ENCODE results near the gene CENPP. TPM values are rescaled to one million over a fixed set of nuclear protein-coding genes. Genes with fewer than 3 reads are reported as not detected.
"Not testable (repeated sequence)": the region's sequence is repeated elsewhere in the genome, so short reads cannot be mapped to it uniquely, and the experiment has no call there.

The CENPP gene
- total RNA-seq, 1 donor from 2014 or later: 9.3 TPM

GRCh38 chr9:92590377-92590776, 264.6 kb downstream of the CENPP start:
- no peak for TF ChIP-seq POLR2A (IDR thresholded peaks at IDR 0.05)
- peak in 1 of 2 donors; percentile 77 for TF ChIP-seq POLR2AphosphoS5 (IDR thresholded peaks at IDR 0.05; ENCODE audit: insufficient read depth in 1 of 2, low read depth in 1 of 2)
- no peak for TF ChIP-seq CTCF (IDR thresholded peaks at IDR 0.05)
- Histone ChIP-seq H3K4me3 (no peak overlapping the region), H3K27ac (peak overlapping the region; percentile 62), H3K9me3 (no peaks in the 10 kb centered on the region), H3K27me3 (no peaks in the 10 kb centered on the region), H3K4me1 (peaks cover 24% of the 10 kb centered on the region), H3K36me3 (no peaks in the 10 kb centered on the region)
- intact Hi-C loops (cut with DNase I): no loop called here
- DNase-seq (ENCODE audit: extremely low spot score in 2 of 2): no peak

DNA sequence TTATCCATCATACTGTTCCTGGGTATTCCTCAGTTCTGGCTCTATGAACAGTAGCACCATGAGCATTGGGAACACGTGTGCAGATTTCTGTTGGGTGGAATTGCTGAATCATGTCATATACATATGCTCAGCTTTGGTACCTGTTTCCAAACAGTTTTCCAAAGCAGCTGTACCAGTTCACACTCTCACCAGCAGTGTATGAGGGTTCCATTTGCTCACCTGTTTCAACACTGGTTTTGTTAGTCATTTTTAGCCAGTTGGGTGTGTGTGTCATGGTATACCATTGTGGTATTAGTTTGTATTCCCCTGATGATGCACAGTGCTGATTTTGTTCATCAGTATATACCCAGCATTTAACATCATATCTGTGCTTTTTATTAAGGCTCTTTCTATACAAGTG, 266.8 kb downstream of the CENPP start:
- Histone ChIP-seq H3K9me3 (no peaks in the 10 kb centered on the region), H3K4me1 (peaks cover 27% of the 10 kb centered on the region), H3K4me3 (no peak overlapping the region), H3K27ac (no peak overlapping the region), H3K36me3 (no peaks in the 10 kb centered on the region), H3K27me3 (no peaks in the 10 kb centered on the region)
- intact Hi-C loops (cut with DNase I): no loop called here
- DNase-seq (ENCODE audit: extremely low spot score in 2 of 2): no peak
- no peak for TF ChIP-seq POLR2A (IDR thresholded peaks at IDR 0.05)
- no peak for TF ChIP-seq POLR2AphosphoS5 (IDR thresholded peaks at IDR 0.05; ENCODE audit: insufficient read depth in 1 of 2, low read depth in 1 of 2)
- TF ChIP-seq CTCF (IDR thresholded peaks at IDR 0.05): no peak

DNA sequence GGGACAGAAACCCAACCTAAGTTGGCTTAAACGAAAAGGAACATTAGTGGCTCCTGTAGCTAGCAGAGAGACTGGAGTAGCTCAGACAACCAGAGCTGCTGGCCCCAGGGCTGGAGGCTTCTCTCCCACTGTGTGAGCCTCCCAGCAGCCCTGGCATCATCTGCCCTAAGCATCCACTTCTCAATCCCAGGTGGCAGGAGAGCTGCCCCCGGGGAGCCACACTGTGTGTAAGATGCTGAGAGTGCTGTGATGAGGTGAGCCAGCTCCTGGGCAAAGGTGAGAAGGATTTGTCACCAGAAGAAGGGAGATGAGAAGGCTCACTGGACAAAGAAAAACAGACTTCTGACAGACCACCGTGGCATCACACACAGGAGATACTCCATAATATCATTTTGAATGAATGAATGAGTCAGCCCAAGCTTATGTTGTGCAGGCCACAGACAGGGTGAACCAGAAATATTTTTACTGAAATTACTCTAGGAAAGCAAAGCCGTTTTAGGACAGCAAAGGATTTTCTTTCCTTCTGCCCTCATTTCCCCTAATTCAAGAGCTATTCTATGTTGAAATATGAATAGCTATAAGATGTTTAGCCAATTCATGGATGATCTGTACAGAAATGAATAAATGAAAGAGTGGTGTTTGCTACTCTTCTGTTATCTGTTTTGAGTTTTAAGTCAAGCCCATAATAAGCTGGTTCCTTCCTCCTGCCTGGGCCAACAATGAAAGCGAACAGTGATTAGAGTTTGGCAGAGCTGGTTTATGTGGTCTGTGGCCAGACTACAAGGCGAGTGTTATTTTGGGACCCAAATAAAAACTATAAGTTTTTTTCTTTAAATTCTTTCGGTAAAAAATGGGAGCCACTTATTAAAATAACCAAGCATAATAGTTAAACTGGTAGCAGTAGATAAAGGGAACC, 267.5 kb downstream of the CENPP start:
- intact Hi-C loops (cut with DNase I): no loop called here
- Histone ChIP-seq H3K36me3 (no peaks in the 10 kb centered on the region), H3K9me3 (no peaks in the 10 kb centered on the region), H3K27me3 (no peaks in the 10 kb centered on the region), H3K4me1 (peaks cover 34% of the 10 kb centered on the region), H3K27ac (no peak overlapping the region), H3K4me3 (no peak overlapping the region)
- no peak for TF ChIP-seq CTCF (IDR thresholded peaks at IDR 0.05)
- no peak for TF ChIP-seq POLR2A (IDR thresholded peaks at IDR 0.05)
- TF ChIP-seq POLR2AphosphoS5 (IDR thresholded peaks at IDR 0.05; ENCODE audit: insufficient read depth in 1 of 2, low read depth in 1 of 2): no peak
- DNase-seq (ENCODE audit: extremely low spot score in 2 of 2): no peak

DNA sequence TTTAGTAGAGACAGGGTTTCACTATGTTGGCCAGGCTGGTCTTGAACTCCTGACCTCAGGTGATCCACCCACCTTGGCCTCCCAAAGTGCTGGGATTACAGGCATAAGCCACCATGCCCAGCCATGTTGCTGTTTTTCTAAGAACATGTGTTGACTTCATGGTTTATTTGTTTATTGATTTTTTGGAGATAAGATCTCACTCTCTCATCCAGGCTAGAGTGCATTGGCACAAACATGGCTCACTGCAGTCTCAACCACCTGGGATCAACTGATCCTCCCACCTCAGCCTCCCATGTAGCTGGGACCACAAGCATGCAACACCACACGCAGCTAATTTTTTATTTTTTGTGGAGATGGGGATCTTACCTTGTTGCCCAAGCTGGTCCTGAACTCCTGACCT, 269.3 kb downstream of the CENPP start:
- H3K27ac ChIP-seq; H3K9me3 ChIP-seq; DNase-seq (ENCODE audit: extremely low spot score in 2 of 2); H3K4me3 ChIP-seq; H3K36me3 ChIP-seq; H3K27me3 ChIP-seq; intact Hi-C loops (cut with DNase I): not testable (repeated sequence)
- peaks cover 43% of the 10 kb centered on the region for H3K4me1 ChIP-seq

- intact Hi-C loops (cut with DNase I): no loop called here
- DNase-seq (ENCODE audit: extremely low spot score in 2 of 2): no peak
- Histone ChIP-seq H3K36me3 (no peaks in the 10 kb centered on the region), H3K9me3 (no peaks in the 10 kb centered on the region), H3K27me3 (no peaks in the 10 kb centered on the region), H3K4me3 (no peak overlapping the region), H3K4me1 (peaks cover 43% of the 10 kb centered on the region), H3K27ac (no peak overlapping the region)
- TF ChIP-seq POLR2AphosphoS5 (IDR thresholded peaks at IDR 0.05; ENCODE audit: insufficient read depth in 1 of 2, low read depth in 1 of 2) (no peak), CTCF (IDR thresholded peaks at IDR 0.05) (no peak), POLR2A (IDR thresholded peaks at IDR 0.05) (no peak)
Measured at GRCh38 chr9:92595930-92596329, 270.2 kb downstream of the CENPP start.

Data from vagina (tissue), 2 donors.